Stimulated activated CD4-positive, alpha-beta T cell treated with anti-CD3 and anti-CD28 coated beads, Interleukin-1b, Interleukin-23, amount 100 ng/mL, for 48 hours (primary cell): ENCODE results near the gene KCNJ18.
"Not testable (repeated sequence)": the region's sequence is repeated elsewhere in the genome, so short reads cannot be mapped to it uniquely, and the experiment has no call there.

Experiments
- DNase-seq: peaks from one replicate; pipeline ENCODE4 v3.0.0-alpha.2; 2020

KCNJ18 gene

DNA sequence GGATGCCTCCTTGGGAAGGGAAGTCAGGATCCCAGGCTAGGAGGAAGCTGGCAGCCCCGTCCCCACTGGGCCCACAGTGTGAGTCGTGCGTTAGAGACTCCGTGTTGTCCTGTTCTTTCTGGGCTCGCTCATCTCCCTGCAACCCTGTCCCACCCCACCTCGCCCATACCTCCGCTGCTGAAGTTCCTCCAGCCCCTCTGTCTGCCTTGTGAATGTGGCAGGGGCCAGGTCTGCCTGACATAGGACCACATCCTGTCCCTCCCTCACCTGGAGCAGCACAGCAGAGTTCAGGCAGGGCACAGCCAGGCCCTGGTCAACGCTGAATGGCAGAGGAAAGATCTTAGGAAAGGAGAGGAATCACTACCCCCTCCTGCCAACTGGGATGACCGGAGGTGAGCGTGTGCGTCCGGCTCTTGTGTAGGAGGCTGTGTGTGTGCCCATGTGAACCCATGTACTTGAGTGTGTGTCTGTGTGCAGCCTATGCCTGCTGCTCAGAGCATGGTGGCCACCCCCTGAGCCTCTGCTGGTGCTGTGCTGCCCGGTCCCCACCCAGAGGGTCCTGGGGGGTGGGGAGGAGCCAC is 12.8 kb downstream of the KCNJ18 start:
- DNase-seq = no peak

DNA sequence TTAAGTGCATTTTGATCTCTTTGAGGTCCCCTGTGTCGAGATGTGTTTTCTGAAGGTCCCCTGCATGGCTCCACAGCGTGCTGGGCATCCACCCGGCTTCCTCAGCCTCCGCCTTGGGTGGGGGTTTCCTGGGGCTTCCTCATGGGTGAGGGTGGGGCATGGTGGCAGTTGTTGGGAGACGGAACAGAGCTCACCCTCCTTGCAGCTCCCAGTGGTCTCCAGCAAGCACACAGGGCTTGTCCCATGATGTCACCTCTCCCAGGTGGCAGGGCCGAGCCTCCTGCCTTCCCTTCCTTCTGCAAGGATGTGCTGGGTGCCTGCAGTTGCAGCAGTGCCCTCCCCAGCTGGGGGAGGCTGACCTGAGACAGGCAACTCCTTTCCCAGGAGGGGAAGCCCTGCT is 13.4 kb downstream of the KCNJ18 start:
- DNase-seq = not testable (repeated sequence)

DNA sequence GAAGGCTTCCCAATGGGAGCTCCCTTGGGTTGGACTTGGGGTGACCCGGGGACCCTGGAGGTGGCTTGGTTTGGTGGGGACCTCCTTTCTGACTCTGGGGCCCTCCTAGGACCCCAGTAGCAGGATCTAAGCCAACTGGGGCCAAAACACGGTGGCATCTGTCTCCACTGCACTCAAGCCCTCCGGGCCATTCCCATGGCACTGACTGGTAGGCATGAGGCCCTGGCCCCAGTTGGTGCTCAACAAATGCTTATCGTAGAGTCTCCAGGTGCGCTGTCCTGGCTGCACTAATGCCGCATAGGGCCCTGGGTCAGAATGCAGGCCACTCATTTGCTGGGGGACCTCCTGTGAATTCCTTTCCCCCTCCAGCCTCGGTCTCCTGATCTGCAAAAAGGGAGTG is 14.2 kb downstream of the KCNJ18 start:
- not testable (repeated sequence) for DNase-seq

DNA sequence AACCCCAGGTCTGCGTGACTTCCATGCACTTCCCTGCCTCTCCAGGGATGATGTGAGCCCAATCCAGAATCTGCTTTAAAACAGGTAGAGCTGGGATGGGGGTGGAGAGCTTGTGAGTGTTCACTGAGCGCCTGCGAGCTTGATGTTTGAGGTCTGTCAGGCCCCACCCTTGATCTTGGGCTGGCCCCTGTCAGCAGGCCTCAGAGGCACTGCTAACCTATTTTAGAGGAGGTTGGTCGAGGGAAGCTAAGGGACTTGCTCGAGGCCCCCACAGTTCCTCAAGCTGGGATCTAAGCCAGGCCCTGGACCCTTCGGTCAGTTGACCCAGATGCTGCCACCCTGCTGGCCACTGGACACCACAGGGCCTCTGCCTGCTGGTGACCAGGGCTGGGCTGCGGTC is 14.8 kb downstream of the KCNJ18 start:
- DNase-seq = not testable (repeated sequence)

DNA sequence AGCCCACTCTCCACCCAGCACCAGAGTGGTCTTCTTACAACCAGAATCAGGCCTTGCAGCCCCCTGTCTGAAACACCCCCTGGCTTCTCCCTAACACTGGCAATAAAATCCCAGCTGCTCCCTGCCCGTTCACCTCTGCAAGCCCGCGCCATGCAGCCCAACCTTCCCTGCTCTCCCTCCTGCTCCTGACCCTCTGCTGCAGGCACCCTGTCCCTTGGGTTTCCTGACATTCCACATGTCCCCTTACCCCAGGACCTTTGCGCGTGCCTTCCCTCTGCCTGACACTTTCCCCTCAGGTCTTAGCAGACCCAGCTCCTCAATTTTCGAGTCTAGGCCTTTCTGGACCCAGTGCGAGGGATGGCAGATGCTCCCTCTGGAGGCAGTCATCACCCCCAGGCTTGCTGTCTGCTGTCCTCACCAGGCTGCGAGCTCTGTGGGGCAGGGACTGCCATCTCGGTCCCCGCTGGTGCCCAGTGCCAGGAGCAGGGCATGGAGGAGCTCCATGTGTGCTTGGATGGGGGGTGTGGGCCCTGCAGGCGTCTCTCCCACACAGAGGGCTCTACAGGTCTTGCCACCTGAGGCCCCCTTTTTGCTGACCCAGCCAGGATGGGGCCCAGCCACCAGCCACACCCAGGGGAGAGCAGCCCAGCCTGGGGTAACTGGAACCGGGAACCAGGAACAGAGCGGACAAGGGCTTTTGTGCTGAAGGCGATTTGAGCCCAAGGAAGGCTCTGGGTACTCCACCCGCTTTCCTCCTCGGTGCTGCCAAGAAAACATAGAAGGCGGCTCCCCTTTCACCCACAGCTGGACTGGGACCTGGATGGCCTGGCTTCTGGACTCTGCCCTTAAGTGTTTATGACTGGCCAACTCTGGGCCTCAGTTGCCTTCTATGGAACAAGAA is 15.6 kb downstream of the KCNJ18 start:
- not testable (repeated sequence) for DNase-seq

DNA sequence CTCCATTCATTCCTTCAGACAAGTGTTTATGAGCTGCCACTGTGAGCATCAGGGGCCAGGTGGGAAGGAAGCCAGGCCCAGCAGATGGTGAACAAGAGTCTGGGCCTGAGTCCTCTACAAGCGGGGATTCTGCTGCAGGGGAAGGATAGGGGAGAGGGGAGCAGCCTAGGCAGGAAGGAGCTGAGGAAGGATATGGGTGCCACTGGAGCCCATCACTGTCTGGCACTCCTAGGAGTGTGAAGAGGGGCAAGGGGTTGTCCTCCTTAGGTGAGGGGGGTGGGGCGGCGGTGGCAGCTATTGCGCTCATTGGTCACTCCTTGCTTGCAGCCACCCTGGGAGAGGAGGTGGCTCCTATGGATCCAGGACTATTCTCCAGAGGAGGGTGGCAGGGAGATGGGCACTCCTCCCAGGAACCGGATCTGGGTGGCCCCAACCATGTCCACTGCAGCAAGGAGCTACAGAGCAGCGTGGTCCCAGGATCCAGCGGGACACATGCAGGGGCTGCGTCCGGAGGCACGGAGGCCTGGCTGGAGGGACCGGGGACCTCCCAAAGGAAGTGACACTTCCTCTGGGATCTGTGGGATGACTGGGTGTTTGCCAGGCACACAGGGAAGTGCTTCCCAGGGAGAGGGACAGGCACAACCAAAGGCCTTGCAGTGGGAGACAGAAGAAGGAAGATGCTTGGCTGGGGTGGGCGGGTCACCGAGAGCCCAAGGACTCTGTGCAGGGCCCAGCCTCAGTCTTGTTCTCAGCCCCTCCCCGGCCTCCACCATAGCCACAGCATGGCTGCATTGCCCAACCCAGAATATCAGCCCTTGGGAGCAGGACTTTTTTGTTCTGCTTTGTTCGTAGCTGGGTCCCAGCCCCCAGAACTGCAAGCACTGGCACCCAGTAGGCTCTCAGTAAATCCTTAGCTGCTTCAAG is 16.6 kb downstream of the KCNJ18 start:
- not testable (repeated sequence) for DNase-seq

DNA sequence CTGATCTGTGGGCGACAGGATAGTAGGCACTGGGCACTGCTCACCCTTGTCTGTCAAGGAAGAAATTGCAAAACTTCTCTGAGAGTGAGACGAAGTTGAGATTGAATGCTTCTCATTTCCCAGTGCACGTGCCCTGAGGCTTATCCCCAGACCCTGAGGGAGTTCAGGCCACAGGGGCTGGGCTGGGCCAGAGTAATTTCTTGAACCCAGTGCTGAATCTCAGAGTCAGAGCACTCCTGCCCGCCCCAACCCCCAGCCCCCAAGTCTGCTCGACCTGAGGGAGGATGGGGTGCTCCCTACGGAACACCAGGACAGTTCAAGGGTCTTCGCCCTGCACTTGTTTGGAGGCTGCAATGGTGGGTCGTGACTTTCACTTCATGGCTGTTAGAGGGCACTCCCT is 17.7 kb downstream of the KCNJ18 start:
- not testable (repeated sequence) for DNase-seq

DNA sequence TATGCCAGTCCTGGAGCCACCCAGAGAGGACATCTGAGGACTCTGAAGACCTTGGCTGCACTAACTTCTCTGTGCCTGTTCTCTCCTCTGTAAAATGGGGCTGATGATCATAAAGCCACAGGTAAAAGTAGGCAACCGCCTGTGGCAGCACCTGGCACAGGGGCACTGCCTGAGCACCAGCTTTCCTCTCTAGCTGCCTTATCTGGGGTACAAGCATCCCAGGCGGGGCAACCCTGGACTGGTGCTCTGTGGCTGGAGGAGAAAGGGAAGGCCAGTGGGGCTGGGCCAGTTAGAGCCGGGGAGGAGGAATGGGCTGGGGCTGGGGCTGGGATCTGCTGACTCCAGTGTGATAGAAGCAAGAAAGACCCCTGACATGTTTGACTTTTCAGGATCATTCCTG is 18.2 kb downstream of the KCNJ18 start:
- DNase-seq = not testable (repeated sequence)

DNA sequence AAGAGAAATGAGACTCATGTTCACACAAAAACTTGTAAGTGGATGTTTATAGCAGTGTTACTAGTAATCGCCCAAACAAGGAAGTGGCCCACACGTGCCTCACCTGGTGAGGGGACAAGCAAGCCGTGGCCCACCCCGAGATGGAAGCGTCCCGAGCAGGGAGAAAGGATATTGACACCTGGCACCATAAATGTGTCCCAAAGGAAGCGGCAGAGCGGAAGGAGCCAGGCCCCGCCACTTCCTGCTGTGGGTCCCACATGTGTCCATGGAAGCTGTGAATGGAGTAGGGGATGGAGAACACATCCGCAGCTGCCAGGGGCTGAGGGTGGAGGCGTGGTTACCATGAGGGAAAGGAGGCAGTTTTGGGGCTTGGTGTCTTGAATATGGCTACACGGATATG is 18.9 kb downstream of the KCNJ18 start:
- no peak for DNase-seq

DNA sequence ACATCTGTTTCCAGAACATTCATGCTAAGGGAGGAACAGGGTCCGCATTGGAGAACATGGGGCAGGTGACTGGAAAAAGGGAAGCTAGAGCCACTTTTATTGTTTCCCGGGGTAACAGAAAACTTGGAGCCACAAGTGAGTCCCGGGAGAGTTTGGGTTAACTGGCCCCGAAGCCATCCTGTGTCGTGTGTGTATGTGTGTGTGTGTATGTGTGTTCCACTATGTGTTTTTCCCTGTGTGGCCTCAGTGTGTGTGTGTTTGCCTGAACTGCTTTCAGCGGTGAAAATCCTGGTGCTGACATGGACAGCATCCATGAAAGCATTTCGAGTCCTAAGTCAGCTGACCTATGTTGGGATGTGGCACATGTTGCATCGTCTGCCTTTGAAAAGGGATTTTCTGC is 20.7 kb downstream of the KCNJ18 start:
- DNase-seq = not testable (repeated sequence)

DNA sequence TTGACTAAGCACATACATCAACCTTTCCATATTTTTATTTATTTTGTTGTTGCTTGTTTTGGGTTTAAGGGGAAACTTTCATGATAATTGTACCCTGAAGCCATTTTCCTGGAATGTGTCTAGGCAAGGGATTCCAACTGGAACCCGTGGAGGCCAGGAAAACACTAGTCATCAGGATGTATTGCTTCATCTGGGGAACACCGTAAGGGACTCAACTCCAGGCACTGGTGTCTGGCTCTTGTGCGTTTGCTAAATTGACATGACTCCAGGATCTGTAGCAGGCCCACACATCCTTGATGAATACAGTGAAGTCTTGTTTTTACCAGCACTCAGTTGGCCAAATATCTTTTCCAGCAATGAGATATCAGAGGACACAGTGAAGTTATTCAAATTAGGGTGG is 21.3 kb downstream of the KCNJ18 start:
- not testable (repeated sequence) for DNase-seq

DNA sequence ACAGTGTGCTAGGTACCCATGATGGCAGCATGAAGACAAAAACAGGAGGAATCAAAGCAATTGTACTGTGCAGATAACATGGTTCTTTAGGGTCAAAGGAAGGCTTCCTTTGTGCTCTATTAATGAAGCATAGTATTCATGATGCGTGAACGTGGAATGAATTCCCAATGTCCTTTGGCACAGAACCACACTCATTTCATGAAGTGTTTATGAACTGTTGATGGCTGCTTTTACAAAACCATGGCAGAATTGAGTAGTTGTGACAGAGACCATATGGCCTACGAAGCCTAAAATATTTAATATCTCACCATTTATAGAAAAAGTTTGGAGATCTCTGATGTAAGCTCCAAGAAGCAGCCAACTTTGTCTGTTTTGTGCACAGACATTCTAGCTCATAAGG is 22.4 kb downstream of the KCNJ18 start:
- not testable (repeated sequence) for DNase-seq

DNA sequence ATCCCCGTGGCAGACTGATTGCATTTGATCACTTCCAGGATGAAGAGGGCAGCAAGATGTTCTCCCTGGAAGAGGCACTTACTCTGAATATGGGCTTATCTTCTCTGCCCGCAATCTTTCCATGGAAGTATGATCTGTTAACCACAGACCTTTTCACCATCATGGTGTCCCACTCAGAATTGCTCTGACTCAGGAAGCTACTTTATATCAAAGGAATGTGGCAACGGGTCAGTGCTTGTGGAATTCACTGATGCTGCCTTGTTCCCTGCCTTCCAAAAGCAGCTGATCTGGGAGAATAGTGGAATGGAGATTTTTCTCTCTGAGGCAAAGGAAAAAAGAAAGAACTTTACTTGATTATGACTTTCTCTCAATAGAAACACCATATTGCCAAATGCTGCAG is 23.6 kb downstream of the KCNJ18 start:
- DNase-seq = not testable (repeated sequence)

DNA sequence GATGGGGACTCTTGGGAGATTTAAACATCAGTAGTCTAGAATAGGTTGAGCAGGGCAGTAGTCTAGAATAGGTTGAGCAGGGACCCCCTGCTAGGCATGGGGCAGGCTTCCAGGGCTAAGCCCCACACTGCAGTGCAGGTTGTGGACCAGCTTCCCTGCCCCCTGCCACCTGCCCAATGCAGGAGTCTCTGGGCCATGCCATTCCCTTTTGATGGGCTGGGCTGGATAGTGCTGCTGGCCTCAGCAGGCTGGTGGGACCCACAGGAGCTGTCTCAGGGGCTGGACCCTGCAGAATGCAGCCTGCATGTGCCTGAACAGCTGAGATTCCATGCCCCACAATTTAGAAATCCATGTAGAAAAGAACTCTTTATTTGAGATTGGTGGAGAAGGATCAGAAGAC is 26.6 kb downstream of the KCNJ18 start:
- DNase-seq = not testable (repeated sequence)

DNA sequence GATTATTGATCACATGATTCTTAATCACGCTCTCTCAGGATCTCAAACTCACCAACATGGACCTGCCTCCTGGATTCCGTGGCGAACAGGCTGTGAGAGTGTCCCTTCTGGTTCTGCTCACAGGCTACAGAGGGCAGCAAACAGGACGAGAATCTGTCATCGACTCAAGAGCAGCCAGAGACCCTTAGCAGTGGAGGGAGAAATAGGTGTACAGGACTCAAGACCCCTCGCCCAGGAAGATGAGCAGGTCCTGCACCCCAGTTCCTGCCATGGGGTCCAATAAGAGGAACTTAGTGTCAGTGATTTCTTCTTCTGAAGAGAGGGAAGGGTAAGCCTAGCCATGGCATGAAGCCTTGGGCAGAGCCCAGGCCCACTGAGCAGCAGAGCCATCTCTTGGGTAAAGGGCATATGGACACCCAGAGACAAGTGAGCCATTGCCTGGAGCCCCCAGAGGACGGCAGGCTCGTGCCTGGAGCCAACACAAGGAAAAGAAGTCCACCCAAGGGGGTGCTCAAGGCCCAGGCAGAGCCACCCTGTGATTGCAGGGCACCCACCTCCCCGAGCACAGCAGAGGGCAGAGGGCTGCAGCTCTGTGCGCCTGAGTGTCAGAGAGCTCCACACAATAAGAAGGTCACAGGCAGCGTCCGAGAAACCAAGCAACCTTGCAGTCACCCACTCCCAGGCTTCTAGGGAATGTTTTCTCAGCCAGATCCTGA is 27.3 kb downstream of the KCNJ18 start:
- not testable (repeated sequence) for DNase-seq

DNA sequence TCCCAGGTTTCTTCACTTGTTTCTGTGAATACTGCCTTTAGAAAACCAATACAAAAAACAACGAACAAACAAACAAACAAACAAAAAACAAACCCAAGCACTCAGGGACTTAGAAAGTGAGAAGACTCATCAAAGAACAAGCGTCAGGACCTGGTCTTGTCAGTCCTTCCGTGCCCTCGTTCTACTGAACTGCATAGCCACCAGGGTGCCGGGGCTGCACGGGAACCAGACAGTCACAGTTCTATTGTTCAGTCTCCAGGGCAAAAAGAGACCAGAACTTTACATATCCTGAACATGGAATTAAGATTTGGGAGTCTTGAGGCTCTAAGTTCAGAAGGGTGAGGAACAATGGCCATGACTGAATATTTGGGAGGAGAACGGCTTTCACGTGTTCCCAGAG is 28.2 kb downstream of the KCNJ18 start:
- not testable (repeated sequence) for DNase-seq

DNA sequence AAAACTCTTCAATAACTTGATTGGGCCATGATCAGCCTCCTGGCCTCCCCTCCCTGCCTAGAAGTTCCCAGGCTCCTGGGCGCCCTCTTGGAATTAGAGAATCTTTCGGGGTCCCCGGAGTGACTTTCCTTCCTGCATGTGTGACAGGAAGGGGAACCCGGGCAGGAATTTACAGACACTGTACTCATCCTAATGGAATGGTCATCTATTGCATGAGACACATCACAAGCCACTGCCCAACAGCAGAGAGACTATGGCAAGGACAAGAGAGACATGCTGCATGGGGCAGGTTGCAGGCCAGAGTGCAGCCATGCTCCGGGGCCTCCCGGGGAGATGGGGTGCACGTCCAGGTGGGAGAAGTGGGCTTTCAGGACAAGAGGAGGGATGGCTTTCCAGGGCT is 29.9 kb downstream of the KCNJ18 start:
- DNase-seq = not testable (repeated sequence)

DNA sequence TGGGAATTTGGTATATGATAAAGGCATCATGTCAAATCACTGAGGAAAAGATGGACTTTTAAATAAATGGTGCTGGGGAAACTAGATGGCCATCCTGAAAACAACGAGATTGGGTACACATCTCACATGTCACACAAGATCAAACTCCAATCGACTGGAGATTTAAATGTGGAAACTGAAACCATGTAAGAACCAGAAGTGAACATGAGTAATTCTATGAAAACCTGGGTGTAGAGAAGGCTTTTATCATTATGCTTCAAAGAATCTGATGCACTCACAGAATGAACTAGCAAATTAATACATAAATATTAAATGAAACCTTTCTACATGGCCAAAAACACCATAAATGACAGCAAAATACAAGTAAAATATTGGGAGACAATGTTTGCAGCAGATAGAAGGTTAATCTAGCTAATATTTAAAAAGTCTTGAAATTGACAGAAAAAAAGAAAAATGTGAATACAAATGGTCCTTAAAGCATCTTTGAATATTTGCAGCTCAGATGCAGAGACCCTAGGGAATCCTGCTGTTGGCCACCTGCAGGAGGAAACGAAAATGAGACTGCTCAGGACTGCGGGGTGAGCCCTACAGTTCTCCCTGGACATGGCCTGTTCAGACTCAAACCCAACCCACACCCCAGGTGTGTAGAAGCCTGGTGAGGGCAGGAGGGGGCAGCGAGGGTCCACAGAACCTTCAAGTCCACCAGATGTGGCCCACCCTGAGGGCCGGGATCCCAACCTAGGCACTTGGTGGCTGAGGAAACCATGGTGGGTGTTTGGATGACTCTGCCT is 32.1 kb downstream of the KCNJ18 start:
- DNase-seq = not testable (repeated sequence)

DNA sequence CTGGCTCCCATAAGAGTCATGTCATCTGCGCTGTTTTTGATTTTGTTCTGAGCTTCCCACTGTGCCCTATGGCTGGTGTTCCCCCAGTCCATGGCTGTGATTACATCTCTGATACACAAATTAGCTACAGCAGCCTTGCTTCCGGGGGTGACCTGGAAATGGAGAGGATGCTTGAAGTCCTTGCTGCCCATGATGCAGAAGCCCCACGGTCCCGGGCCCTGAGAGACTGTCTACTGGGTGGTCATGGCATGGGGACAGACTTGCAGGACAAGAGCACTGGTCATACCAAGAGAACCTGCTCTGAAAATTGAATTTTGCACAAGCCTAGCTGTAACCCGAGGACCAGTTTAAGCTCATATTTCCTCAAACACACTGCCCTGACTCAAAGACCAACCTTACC is 38.8 kb downstream of the KCNJ18 start:
- DNase-seq = not testable (repeated sequence)

DNA sequence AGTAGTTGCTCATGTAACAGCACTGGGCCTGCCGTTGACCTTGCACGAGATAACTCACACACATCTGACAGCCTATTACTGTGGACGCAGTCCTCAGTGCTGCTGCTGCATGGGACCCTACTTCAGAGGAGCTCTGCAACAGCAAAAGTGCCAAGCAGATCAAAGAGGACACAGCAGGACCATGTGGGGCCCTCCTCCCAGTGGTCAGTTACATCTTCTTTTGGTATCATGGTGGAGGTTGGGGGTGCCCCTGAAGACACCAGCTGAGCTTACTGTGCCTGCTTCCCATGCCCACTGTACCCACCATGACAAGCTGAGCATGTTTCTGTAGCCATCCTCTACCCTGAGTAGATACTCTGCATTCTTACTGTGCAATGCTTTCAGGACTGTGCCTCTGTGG is 41.6 kb downstream of the KCNJ18 start:
- DNase-seq = not testable (repeated sequence)

DNA sequence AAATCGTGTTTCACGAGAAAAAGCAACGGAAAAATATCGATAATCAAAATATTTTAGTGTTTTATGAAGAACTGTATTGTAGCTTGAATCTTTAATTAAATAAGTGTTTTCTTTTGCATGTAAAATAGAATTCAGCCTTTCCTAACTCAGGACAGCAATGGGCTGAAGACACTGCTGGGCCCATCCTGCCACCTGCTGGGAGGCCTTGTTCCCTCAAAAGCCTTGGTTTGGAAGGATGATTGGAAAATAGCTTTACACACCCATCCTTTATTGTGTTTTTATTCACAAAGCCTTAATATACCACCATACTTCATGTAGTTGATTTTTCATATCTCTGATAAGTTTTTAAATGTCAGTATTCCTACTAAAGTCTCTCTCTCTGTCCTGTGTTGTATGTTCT is 43.5 kb downstream of the KCNJ18 start:
- not testable (repeated sequence) for DNase-seq
